Measurements from ENCODE around the gene ARSG.
A peak's percentile ranks its signal among the peaks of the same experiment; 100 is the strongest.
"Not testable (repeated sequence)": the region's sequence is repeated elsewhere in the genome, so short reads cannot be mapped to it uniquely, and the experiment has no call there.

ARSG gene

GRCh38 chr17:68391561-68392268, 100.4 kb downstream of the ARSG start:
- DNase-seq (ENCODE audit: low read depth in 4 of 4, low spot score in 1 of 4): no peak

DNA sequence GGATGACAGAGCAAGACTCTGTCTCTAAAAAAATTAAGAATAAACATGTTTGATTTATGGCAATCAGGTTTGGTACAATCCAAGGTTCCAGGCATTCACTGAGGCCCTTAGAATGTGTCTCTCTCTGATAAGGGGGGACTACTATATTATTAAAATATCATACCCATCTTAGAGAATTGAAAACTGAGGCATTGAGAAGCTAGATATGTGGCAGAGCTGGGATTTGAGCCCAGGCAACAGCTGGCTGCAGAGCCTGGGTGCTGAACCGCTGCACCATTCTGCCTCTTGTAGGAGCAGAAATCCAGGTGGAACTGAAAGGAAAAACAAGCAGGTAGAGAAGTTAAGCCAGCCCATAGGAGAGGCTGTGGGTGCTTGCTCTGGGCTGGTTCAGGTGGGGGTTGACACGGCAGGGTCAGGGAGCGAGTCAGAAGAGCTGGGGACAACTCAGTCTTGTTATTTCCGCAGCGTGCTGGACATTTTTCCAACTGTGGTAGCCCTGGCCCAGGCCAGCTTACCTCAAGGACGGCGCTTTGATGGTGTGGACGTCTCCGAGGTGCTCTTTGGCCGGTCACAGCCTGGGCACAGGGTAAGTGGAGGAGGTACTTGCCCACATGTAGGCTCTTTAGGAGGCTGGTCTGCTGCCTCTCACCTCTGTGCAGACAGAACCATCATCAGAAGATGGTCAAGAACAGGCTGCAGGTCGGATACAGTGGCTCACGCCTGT, 103.5 kb downstream of the ARSG start:
- DNase-seq (ENCODE audit: low read depth in 4 of 4, low spot score in 1 of 4): no peak

DNA sequence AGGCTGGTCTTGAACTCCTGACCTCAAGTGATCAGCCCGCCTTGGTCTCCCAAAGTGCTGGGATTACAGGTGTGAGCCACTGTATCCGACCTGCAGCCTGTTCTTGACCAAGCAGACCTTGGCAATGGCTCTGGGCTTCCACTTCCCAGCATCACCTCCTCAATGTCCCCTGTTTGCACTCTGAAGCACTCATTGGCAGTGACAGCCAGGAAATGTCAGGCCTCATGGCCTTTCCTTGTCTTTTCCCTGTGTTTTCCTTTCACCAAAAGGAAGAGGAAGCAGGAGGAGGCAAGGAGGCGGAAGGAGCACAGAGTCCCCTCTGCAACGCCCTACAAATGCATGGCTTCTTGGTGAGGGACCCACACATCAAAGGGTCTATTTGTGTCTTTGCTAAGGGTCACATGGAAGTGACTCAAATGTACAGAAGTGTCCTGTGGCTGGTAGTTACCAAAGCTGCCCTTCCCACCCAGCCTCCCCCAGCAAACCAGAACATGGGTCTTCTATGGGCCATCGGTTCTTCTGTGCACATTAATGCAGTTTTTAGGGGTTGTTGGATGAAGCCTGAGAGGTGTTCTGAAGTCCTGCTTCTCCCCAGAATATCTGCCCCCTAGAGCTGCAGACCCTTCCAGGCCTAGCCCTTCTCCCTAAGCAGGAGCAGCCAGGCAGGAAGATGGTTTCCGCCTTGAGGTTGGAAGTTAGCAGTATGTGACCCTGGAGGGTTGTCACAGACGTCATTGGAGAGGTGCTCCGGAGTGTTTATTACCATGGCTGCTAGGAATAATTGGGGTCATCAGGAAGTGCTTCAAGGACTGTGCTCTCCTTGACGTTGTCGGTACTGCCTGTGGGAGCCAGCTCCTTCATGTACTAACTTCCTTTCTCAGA, 105.2 kb downstream of the ARSG start:
- no peak for DNase-seq (ENCODE audit: low read depth in 4 of 4, low spot score in 1 of 4)

DNA sequence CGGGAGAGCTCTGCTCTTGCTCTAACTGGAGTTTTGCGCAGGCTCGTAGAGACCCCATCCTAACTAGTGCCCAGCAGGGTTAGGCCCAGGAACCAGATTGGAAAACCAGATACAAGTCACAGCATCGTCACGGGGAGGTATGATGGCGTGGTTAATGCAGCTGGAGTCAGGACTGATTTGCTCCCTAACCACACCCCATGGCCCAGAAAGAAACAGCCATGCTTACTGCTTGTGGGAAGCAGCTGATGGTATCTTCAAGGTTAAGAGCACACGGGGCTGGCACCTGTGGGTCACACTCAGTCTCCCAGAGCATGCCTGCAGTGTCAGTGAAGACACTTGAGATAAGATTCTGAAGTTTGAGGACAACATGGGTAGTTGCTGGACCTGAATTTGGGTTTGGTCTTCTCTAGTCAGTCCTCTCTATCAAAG, 105.8 kb downstream of the ARSG start:
- DNase-seq (ENCODE audit: low read depth in 4 of 4, low spot score in 1 of 4): no peak

- no peak for DNase-seq (ENCODE audit: low read depth in 4 of 4, low spot score in 1 of 4)
These were observed 107.7 kb downstream of the ARSG start for GRCh38 chr17:68398691-68399637.

GRCh38 chr17:68399638-68400403, 108.5 kb downstream of the ARSG start:
- DNase-seq (ENCODE audit: low read depth in 4 of 4, low spot score in 1 of 4): peak in 2 of 4 experiments; percentile 11 to 51

- no peak for DNase-seq (ENCODE audit: low read depth in 4 of 4, low spot score in 1 of 4)
These were observed 109.1 kb downstream of the ARSG start for GRCh38 chr17:68400404-68400735.

DNA sequence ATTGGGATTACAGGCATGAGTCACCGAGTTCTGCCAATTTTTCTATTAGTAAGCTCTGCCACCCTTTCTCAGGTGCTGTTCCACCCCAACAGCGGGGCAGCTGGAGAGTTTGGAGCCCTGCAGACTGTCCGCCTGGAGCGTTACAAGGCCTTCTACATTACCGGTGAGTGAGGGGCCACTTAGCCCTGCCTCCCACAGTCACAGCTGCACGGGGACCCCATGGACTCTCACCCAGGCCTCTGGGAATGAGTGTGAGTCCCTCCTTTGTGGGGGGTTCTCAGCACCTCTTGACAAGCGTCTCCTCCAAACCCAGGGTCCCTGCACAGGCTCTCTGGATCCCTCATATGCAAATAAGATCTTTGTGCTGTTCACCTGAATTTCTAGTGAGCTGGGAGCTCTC, 110.0 kb downstream of the ARSG start:
- no peak for DNase-seq (ENCODE audit: low read depth in 4 of 4, low spot score in 1 of 4)

DNA sequence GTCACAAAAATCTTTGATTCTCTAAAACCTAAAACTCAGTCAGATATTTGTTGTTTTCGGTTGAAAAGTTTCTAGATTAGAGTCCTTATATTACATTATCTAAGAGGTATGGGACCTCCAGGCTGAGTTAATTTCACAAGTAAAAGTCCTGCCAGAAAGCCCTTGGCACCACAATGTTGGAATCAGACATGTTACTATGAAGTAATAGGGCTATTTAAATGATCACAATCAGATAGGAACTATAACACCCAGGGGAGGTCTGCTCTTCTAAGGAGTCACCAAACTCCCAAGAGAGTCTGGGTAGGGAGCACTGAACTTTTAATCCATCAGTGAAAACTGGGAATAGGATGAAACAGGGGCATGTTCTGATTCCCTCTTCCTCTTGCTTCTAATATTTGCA, 111.8 kb downstream of the ARSG start:
- no peak for DNase-seq (ENCODE audit: low read depth in 4 of 4, low spot score in 1 of 4)

GRCh38 chr17:68403837-68404236, 112.5 kb downstream of the ARSG start:
- DNase-seq (ENCODE audit: low read depth in 4 of 4, low spot score in 1 of 4): not testable (repeated sequence)

DNA sequence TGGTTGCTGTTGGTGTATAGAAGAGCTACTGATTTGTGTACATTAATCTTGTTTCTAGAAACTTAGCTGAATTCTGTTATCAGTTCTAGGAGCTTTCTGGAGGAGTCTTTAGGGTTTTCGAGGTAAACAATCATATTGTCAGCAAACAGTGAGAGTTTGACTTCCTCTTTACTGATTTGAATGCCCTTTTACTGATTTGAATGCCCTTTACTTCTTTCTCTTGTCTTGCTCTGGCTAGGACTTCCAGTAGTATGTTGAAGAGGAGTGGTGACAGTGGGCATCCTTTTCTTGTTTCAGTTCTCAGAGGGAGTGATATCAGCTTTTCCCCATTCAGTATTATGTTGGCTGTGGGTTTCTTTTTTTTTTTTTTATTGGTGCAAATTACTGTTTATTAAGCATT, 116.4 kb downstream of the ARSG start:
- not testable (repeated sequence) for DNase-seq (ENCODE audit: low read depth in 4 of 4, low spot score in 1 of 4)

DNA sequence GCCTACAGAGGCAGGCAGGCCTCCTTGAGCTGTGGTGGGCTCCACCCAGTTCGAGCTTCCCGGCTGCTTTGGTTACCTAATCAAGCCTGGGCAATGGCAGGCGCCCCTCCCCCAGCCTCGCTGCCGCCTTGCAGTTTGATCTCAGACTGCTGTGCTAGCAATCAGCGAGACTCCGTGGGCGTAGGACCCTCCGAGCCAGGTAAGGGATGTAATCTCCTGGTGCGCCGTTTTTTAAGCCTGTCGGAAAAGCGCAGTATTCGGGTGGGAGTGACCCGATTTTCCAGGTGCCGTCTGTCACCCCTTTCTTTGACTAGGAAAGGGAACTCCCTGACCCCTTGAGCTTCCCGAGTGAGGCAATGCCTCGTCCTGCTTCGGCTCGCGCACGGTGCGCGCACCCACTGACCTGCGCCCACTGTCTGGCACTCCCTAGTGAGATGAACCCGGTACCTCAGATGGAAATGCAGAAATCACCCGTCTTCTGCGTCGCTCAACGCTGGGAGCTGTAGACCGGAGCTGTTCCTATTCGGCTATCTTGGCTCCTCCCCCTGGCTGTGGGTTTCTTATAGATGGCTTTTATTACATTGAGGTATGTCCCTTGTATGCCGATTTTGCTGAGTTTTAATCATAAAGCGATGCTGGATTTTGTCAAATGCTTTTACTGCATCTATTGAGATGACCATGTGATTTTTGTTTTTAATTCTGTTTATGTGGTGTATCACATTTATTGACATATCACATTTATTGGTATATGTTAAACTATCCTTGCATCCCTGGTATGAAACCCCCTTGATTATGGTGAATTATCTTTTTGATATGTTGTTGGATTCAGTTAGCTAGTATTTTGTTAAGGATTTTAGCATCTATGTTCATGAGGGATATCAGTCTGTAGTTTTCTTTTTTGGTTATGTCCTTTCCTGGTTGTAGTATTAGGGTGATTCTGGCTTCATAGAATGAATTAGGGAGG, 122.6 kb downstream of the ARSG start:
- peak in 1 of 4 experiments; percentile 58 for DNase-seq (ENCODE audit: low read depth in 4 of 4, low spot score in 1 of 4)

DNA sequence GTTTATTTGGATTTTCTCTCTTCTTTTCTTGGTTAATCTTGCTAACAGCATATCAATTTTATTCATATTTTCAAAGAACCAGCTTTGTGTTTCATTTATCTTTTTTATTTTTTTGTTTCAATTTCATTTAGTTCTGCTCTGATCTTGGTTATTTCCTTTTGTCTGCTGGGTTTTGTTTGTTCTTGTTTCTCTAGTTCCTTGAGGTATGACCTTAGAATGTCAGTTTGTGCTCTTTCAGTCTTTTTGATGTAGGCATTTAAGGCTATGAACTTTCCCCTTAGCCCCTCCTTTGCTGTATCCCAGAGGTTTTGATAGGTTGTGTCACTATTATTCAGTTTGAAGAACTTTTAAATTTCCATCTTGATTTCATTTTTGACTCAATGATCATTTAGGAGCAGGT, 123.6 kb downstream of the ARSG start:
- not testable (repeated sequence) for DNase-seq (ENCODE audit: low read depth in 4 of 4, low spot score in 1 of 4)

GRCh38 chr17:68417317-68417716, 126.0 kb downstream of the ARSG start:
- DNase-seq (ENCODE audit: low read depth in 4 of 4, low spot score in 1 of 4): no peak

DNA sequence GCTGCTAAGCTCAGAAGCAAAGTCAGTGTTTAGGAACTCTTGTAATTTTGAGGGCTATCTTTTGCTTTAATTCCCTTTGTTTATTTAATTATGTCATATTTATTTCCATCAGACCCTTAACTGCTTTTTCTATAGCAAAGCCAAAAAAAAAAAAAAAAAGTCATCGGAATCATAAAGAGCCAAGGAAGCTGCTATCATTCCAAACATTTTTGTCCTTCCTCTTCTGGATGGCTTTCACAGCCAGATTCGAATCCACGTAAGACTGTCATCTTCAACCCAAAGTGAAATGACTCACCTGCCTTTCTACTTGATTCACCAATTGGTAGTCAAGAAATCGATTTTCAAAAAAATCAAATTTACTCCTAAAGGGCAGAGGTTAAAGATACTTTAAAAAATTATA, 127.6 kb downstream of the ARSG start:
- DNase-seq (ENCODE audit: low read depth in 4 of 4, low spot score in 1 of 4): no peak

GRCh38 chr17:68420065-68420464, 128.8 kb downstream of the ARSG start:
- DNase-seq (ENCODE audit: low read depth in 4 of 4, low spot score in 1 of 4): no peak

DNA sequence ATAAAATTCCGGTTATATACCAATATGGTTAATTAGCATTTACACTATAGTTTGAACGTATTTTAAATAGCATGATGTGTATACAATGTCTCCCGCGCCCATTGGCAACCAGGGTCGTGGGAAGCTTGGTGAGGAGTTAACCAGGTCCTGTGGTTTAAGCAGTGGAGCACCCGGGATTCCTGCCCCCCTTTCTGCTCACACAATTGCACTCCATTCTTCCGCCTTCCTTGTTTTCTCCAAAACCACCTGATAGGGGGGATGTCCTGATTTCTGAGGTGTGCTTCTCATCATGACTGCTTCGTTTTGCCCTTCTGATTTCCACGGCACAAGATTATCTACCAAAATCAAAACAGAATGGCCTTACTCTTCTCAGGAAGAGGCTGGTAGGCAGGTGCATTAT, 130.2 kb downstream of the ARSG start:
- no peak for DNase-seq (ENCODE audit: low read depth in 4 of 4, low spot score in 1 of 4)

GRCh38 chr17:68422821-68423220, 131.5 kb downstream of the ARSG start:
- DNase-seq (ENCODE audit: low read depth in 4 of 4, low spot score in 1 of 4): no peak

DNA sequence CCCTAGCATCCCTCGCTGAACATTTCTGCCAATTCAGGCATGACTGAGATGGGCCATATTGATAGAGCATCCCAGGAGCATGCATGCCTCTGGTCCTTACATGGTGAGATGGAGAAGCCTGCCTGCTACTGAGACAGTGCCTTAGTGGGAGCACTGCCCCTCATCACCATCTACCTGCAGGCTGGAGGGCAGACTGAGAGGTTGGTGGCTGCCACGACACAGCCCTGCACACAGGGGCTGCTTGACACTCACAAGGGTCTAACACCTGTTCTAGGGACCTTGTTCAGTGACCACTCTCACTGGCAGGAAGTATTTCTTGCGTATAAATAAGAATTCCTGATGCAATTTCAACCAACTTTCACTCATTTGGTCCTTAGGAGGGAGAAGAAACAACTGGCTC, 132.0 kb downstream of the ARSG start:
- DNase-seq (ENCODE audit: low read depth in 4 of 4, low spot score in 1 of 4): no peak

Measured in stimulated activated CD4-positive, alpha-beta T cell treated with anti-CD3 and anti-CD28 coated beads, Interleukin-1b, Interleukin-23, amount 100 ng/mL, for 24 hours (primary cell).